Measurements from ENCODE around the gene GK.

DNA sequence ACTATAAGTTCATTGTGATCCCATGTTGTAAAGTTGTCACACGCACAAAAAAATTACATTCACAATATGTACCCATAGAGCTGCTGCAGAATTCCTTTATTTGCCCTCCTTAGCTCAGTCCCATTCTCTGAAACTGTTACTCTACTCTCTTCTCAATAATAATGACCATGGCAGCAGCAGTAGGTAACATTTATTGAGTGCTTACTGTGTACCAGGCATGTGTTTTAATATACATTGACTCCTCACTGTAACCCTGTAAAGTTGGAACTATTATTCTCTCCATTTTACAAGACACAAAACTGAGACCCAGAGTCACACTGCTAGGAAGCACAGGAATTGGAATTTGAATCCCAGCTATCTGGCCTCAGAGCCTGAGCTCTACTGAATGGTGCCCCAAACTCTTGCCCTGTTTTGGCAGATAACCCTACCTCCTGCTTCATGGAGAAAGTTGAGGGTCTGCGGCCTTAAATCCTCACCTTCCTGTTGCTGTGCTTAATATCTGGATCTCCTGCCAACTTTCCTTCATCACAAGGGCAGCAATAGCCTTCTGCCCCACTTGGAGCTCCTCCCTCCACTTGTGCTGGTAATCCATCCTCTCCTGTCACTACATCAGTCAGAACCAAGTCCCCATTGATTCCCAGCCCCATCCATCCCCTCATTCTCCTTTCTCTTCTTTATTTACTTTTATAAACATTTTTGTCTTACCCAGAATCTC lies 20.8 kb downstream of the GK start:
- TF ChIP-seq, protein P1, sequence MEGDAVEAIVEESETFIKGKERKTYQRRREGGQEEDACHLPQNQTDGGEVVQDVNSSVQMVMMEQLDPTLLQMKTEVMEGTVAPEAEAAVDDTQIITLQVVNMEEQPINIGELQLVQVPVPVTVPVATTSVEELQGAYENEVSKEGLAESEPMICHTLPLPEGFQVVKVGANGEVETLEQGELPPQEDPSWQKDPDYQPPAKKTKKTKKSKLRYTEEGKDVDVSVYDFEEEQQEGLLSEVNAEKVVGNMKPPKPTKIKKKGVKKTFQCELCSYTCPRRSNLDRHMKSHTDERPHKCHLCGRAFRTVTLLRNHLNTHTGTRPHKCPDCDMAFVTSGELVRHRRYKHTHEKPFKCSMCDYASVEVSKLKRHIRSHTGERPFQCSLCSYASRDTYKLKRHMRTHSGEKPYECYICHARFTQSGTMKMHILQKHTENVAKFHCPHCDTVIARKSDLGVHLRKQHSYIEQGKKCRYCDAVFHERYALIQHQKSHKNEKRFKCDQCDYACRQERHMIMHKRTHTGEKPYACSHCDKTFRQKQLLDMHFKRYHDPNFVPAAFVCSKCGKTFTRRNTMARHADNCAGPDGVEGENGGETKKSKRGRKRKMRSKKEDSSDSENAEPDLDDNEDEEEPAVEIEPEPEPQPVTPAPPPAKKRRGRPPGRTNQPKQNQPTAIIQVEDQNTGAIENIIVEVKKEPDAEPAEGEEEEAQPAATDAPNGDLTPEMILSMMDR (conservative IDR thresholded peaks at IDR 0.05; ENCODE audit: low read depth, low read length): no peak
- no peak for TF ChIP-seq EZH2 (IDR thresholded peaks at IDR 0.05; ENCODE audit: borderline replicate concordance, low read depth, low read length, poor library complexity, severe bottlenecking)

Data from A673 (cell line).